ENCODE data around the gene DMPK. TPM values are rescaled to one million over a fixed set of nuclear protein-coding genes. Genes with fewer than 3 reads are reported as not detected.

Gene DMPK
- total and polyA plus RNA-seq, 2 experiments from 2014 or later: 9.8 to 24.0 TPM

DNA sequence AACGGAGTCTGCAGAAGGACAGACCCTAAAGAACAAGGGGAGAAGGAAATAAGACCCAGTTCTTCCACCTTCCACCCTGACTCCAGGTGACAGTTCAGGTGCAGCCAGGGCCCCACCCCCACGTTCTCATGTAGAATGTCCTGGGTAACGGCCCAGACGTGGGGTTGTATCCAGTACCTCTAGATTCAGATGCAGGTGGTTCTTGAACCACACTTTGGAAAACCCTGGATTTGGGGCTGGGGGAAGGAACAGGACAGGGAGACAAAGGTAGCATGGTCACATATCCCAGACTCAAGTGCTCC is 2.2 kb downstream of the DMPK start:
- ATAC-seq: peak; percentile 4
- Histone ChIP-seq H4K20me1 (replicated peaks; ENCODE audit: insufficient read depth) (peaks cover 7% of the 10 kb centered on the region), H3K27ac (ENCODE audit: low read depth) (no peak overlapping the region), H3K4me1 (ENCODE audit: insufficient read depth) (peaks cover 33% of the 10 kb centered on the region), H3K9me2 (ENCODE audit: insufficient read depth) (no peaks in the 10 kb centered on the region), H3K4me3 (peak overlapping the region; percentile 70), H3F3A (replicated peaks; ENCODE audit: low read depth) (peaks cover 14% of the 10 kb centered on the region; the same call in 1 of the 2 replicates), H2AFZ (no peak overlapping the region), H3K4me2 (peak overlapping the region; percentile 88), H3K27me3 (ENCODE audit: insufficient read depth) (peaks cover 8% of the 10 kb centered on the region), H3K79me2 (replicated peaks; ENCODE audit: insufficient read depth) (no peaks in the 10 kb centered on the region), H3K36me3 (ENCODE audit: insufficient read depth) (no peaks in the 10 kb centered on the region)
- H3K27me3 Mint-ChIP-seq (ENCODE audit: insufficient read depth, low read depth, poor library complexity): peaks cover 38% of the 10 kb centered on the region
- no peak for DNase-seq (ENCODE audit: low spot score)
- H3K4me3 Mint-ChIP-seq: peak overlapping the region; percentile 68
- H3K9me3 Mint-ChIP-seq: no peaks in the 10 kb centered on the region
- H3K36me3 Mint-ChIP-seq (ENCODE audit: low read depth): peaks cover 28% of the 10 kb centered on the region
- no peak overlapping the region for H3K27ac Mint-ChIP-seq
- TF ChIP-seq, protein P1, sequence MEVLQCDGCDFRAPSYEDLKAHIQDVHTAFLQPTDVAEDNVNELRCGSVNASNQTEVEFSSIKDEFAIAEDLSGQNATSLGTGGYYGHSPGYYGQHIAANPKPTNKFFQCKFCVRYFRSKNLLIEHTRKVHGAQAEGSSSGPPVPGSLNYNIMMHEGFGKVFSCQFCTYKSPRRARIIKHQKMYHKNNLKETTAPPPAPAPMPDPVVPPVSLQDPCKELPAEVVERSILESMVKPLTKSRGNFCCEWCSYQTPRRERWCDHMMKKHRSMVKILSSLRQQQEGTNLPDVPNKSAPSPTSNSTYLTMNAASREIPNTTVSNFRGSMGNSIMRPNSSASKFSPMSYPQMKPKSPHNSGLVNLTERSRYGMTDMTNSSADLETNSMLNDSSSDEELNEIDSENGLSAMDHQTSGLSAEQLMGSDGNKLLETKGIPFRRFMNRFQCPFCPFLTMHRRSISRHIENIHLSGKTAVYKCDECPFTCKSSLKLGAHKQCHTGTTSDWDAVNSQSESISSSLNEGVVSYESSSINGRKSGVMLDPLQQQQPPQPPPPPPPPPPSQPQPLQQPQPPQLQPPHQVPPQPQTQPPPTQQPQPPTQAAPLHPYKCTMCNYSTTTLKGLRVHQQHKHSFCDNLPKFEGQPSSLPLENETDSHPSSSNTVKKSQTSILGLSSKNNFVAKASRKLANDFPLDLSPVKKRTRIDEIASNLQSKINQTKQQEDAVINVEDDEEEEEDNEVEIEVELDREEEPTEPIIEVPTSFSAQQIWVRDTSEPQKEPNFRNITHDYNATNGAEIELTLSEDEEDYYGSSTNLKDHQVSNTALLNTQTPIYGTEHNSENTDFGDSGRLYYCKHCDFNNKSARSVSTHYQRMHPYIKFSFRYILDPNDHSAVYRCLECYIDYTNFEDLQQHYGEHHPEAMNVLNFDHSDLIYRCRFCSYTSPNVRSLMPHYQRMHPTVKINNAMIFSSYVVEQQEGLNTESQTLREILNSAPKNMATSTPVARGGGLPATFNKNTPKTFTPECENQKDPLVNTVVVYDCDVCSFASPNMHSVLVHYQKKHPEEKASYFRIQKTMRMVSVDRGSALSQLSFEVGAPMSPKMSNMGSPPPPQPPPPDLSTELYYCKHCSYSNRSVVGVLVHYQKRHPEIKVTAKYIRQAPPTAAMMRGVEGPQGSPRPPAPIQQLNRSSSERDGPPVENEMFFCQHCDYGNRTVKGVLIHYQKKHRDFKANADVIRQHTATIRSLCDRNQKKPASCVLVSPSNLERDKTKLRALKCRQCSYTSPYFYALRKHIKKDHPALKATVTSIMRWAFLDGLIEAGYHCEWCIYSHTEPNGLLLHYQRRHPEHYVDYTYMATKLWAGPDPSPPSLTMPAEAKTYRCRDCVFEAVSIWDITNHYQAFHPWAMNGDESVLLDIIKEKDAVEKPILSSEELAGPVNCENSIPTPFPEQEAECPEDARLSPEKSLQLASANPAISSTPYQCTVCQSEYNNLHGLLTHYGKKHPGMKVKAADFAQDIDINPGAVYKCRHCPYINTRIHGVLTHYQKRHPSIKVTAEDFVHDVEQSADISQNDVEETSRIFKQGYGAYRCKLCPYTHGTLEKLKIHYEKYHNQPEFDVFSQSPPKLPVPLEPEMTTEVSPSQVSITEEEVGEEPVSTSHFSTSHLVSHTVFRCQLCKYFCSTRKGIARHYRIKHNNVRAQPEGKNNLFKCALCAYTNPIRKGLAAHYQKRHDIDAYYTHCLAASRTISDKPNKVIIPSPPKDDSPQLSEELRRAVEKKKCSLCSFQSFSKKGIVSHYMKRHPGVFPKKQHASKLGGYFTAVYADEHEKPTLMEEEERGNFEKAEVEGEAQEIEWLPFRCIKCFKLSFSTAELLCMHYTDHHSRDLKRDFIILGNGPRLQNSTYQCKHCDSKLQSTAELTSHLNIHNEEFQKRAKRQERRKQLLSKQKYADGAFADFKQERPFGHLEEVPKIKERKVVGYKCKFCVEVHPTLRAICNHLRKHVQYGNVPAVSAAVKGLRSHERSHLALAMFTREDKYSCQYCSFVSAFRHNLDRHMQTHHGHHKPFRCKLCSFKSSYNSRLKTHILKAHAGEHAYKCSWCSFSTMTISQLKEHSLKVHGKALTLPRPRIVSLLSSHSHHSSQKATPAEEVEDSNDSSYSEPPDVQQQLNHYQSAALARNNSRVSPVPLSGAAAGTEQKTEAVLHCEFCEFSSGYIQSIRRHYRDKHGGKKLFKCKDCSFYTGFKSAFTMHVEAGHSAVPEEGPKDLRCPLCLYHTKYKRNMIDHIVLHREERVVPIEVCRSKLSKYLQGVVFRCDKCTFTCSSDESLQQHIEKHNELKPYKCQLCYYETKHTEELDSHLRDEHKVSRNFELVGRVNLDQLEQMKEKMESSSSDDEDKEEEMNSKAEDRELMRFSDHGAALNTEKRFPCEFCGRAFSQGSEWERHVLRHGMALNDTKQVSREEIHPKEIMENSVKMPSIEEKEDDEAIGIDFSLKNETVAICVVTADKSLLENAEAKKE (CRISPR knock-in tag; IDR thresholded peaks at IDR 0.05): no peak
- TF ChIP-seq, protein P2, sequence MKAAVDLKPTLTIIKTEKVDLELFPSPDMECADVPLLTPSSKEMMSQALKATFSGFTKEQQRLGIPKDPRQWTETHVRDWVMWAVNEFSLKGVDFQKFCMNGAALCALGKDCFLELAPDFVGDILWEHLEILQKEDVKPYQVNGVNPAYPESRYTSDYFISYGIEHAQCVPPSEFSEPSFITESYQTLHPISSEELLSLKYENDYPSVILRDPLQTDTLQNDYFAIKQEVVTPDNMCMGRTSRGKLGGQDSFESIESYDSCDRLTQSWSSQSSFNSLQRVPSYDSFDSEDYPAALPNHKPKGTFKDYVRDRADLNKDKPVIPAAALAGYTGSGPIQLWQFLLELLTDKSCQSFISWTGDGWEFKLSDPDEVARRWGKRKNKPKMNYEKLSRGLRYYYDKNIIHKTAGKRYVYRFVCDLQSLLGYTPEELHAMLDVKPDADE (IDR thresholded peaks at IDR 0.05): no peak
- no peak for TF ChIP-seq EZH2phosphoT487 (IDR thresholded peaks at IDR 0.05; ENCODE audit: unreplicated experiment)
- TF ChIP-seq, protein P3, sequence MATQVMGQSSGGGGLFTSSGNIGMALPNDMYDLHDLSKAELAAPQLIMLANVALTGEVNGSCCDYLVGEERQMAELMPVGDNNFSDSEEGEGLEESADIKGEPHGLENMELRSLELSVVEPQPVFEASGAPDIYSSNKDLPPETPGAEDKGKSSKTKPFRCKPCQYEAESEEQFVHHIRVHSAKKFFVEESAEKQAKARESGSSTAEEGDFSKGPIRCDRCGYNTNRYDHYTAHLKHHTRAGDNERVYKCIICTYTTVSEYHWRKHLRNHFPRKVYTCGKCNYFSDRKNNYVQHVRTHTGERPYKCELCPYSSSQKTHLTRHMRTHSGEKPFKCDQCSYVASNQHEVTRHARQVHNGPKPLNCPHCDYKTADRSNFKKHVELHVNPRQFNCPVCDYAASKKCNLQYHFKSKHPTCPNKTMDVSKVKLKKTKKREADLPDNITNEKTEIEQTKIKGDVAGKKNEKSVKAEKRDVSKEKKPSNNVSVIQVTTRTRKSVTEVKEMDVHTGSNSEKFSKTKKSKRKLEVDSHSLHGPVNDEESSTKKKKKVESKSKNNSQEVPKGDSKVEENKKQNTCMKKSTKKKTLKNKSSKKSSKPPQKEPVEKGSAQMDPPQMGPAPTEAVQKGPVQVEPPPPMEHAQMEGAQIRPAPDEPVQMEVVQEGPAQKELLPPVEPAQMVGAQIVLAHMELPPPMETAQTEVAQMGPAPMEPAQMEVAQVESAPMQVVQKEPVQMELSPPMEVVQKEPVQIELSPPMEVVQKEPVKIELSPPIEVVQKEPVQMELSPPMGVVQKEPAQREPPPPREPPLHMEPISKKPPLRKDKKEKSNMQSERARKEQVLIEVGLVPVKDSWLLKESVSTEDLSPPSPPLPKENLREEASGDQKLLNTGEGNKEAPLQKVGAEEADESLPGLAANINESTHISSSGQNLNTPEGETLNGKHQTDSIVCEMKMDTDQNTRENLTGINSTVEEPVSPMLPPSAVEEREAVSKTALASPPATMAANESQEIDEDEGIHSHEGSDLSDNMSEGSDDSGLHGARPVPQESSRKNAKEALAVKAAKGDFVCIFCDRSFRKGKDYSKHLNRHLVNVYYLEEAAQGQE (IDR thresholded peaks at IDR 0.05; ENCODE audit: unreplicated experiment): no peak
- no peak for TF ChIP-seq ZNF331 (CRISPR knock-in tag; IDR thresholded peaks at IDR 0.05; ENCODE audit: low read depth)
- TF ChIP-seq STAT1 (IDR thresholded peaks at IDR 0.05; ENCODE audit: unreplicated experiment): no peak
- no peak for TF ChIP-seq POLR2AphosphoS5 (IDR thresholded peaks at IDR 0.05; ENCODE audit: low read depth)
- TF ChIP-seq ZNF114 (CRISPR knock-in tag; IDR thresholded peaks at IDR 0.05): no peak
- TF ChIP-seq EZH2 (IDR thresholded peaks at IDR 0.05; ENCODE audit: low read depth, unreplicated experiment): no peak
- TF ChIP-seq CREB1 (CRISPR knock-in tag; IDR thresholded peaks at IDR 0.05; ENCODE audit: low read depth): no peak
- TF ChIP-seq JUNB (IDR thresholded peaks at IDR 0.05; ENCODE audit: unreplicated experiment): no peak
- TF ChIP-seq NANOG (IDR thresholded peaks at IDR 0.05; ENCODE audit: borderline replicate concordance): no peak
- TF ChIP-seq, protein P4, sequence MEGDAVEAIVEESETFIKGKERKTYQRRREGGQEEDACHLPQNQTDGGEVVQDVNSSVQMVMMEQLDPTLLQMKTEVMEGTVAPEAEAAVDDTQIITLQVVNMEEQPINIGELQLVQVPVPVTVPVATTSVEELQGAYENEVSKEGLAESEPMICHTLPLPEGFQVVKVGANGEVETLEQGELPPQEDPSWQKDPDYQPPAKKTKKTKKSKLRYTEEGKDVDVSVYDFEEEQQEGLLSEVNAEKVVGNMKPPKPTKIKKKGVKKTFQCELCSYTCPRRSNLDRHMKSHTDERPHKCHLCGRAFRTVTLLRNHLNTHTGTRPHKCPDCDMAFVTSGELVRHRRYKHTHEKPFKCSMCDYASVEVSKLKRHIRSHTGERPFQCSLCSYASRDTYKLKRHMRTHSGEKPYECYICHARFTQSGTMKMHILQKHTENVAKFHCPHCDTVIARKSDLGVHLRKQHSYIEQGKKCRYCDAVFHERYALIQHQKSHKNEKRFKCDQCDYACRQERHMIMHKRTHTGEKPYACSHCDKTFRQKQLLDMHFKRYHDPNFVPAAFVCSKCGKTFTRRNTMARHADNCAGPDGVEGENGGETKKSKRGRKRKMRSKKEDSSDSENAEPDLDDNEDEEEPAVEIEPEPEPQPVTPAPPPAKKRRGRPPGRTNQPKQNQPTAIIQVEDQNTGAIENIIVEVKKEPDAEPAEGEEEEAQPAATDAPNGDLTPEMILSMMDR (conservative IDR thresholded peaks at IDR 0.05; ENCODE audit: low read depth in 2 of 2): no peak
- peaks cover 35% of the 10 kb centered on the region for H3K4me1 Mint-ChIP-seq

All from GM23338 (cell line).